Left lung (tissue), 10 donors: ENCODE data around the gene PUDP. TPM values are rescaled to one million over a fixed set of nuclear protein-coding genes. Genes with fewer than 3 reads are reported as not detected.

Source experiments
- ATAC-seq: fragments of 200-7000 bp; cut with Tn5 transposase; one replicate; pipeline ENCODE4 v1.9.1; 2020; ENCODE audit warnings: moderate library complexity
- DNase-seq, 4 donors: peaks; one replicate each; pipeline ENCODE4 v3.0.0-alpha.2; 2013 to 2020
- H3K27ac ChIP-seq, 2 donors: fragments of 200-600 bp; sonication (generic) in 1 of 2; one replicate each; pipeline versions ENCODE4 v1.5.0 to v1.8.0; 2020 to 2021
- H3K27me3 ChIP-seq, 2 donors: fragments of 200-600 bp; sonication (generic) in 1 of 2; one replicate each; pipeline versions ENCODE4 v1.5.0 to v1.8.0; 2020 to 2021
- H3K36me3 ChIP-seq, 2 donors: fragments of 200-600 bp; sonication (generic) in 1 of 2; one replicate each; pipeline versions ENCODE4 v1.5.0 to v1.8.0; 2020 to 2021
- H3K4me1 ChIP-seq, 2 donors: fragments of 200-600 bp; one replicate each; pipeline ENCODE4 v1.8.0; 2021
- H3K4me3 ChIP-seq, 2 donors: fragments of 200-600 bp; sonication (generic) in 1 of 2; one replicate each; pipeline versions ENCODE4 v1.5.0 to v1.8.0; 2020 to 2021; ENCODE audit warnings: mild to moderate bottlenecking in 1 of 2
- H3K9me3 ChIP-seq, 2 donors: fragments of 200-600 bp; sonication (generic) in 1 of 2; one replicate each; pipeline versions ENCODE4 v1.5.0 to v1.8.0; 2020 to 2021
- CTCF ChIP-seq, 2 donors: fragments of 200-600 bp; sonication (generic) in 1 of 2; IDR thresholded peaks; one replicate each; pipeline versions ENCODE4 v1.5.0 to v1.8.0; 2021; ENCODE audit warnings: antibody characterized with exemption in 2 of 2
- intact Hi-C, 2 donors: fragments of 100-400 bp; cut with DNase I; formaldehyde crosslinking; loops; one replicate each; pipeline versions ENCODE4 v1.11.2 to v1.14.2; 2022
- polyA plus RNA-seq, 6 donors: library from polyadenylated mRNA; unstranded; fragments of 120-200 nt; gene quantifications; one replicate each; pipeline ENCODE4 v1.2.1, GENCODE V29; 2013; ENCODE audit not compliant: insufficient read length in 6 of 6
- total RNA-seq, 2 donors: library from RNA; stranded (reverse); fragmentation: NEBNext Ultra II Directional; extraction: Animal tissue kit (Norgen Biotek cat#: 25700); gene quantifications; one replicate each; pipeline ENCODE4 v1.2.1, GENCODE V29; 2021
- donor health status: DM: no; HTN: yes; CAD: no.
- donor health status: DM: no; HTN: no; CAD: no.

Gene PUDP
- total and polyA plus RNA-seq, 8 donors, result 9.8 to 26.1 (median 14.1) TPM

GRCh38 chrX:7076245-7076661 is 71.7 kb downstream of the PUDP start:
- ATAC-seq (no peak), DNase-seq (no peak)
- intact Hi-C loops, result no loop called here
- no peaks in the 10 kb centered on the region for H3K36me3 ChIP-seq
- H3K27ac ChIP-seq, result no peak overlapping the region
- no peak for TF ChIP-seq CTCF (IDR thresholded peaks at IDR 0.05)
- H3K4me1 ChIP-seq, result no peaks in the 10 kb centered on the region
- no peaks in the 10 kb centered on the region for H3K27me3 ChIP-seq
- no peak overlapping the region for H3K4me3 ChIP-seq
- no peaks in the 10 kb centered on the region for H3K9me3 ChIP-seq

GRCh38 chrX:7074908-7075204 is 73.1 kb downstream of the PUDP start:
- H3K4me3 ChIP-seq, result no peak overlapping the region
- DNase-seq, result no peak
- H3K36me3 ChIP-seq, result no peaks in the 10 kb centered on the region
- intact Hi-C loops, result no loop called here
- no peak for TF ChIP-seq CTCF (IDR thresholded peaks at IDR 0.05)
- no peaks in the 10 kb centered on the region for H3K27me3 ChIP-seq
- no peak overlapping the region for H3K27ac ChIP-seq
- ATAC-seq, result no peak
- no peaks in the 10 kb centered on the region for H3K4me1 ChIP-seq
- H3K9me3 ChIP-seq, result no peaks in the 10 kb centered on the region

DNA sequence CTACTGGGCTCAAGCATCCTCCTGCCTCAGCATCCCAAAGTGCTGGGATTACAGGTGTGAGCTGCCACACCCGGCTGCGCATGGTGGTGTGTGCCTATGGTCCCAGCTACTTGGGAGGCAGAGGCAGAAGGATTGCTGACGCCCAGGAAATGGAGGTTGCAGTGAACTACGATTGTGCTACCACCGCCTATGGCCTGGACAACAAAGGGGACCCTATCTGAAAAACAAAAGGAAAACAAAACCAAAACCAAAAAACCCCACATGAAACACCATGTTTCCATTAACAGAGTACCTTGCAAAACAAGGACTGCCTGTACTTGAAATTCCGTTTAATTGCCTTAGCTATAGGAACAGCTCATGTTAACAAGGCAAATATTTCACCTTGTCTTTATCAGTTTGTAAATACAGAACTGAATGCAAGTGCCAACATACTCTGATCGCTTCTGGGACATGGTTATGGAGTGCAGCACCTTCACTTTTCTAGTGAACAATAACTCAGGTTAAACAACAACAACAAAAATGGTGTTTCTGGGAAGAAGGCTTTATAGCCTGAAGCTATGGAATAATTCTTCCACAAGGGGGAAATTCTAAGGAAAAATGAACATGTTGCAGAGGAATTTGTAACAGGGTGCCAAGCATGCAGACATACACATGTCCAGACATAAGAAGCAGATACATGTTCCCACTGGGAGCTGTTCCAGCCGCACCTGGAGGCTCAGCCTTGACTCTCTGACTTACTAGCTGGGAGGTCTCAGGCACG is 73.6 kb downstream of the PUDP start:
- TF ChIP-seq CTCF (IDR thresholded peaks at IDR 0.05), result no peak
- intact Hi-C loops, result no loop called here
- no peaks in the 10 kb centered on the region for H3K9me3 ChIP-seq
- no peak overlapping the region for H3K27ac ChIP-seq
- ATAC-seq, result peak; percentile 63
- no peaks in the 10 kb centered on the region for H3K36me3 ChIP-seq
- no peak for DNase-seq
- no peak overlapping the region for H3K4me3 ChIP-seq
- no peaks in the 10 kb centered on the region for H3K27me3 ChIP-seq
- no peaks in the 10 kb centered on the region for H3K4me1 ChIP-seq

GRCh38 chrX:7073336-7073735 is 74.6 kb downstream of the PUDP start:
- no peak for TF ChIP-seq CTCF (IDR thresholded peaks at IDR 0.05)
- no peaks in the 10 kb centered on the region for H3K36me3 ChIP-seq
- ATAC-seq (peak; percentile 42), DNase-seq (no peak)
- no peak overlapping the region for H3K4me3 ChIP-seq
- intact Hi-C loops, result no loop called here
- H3K27ac ChIP-seq, result no peak overlapping the region
- no peaks in the 10 kb centered on the region for H3K9me3 ChIP-seq
- H3K27me3 ChIP-seq, result no peaks in the 10 kb centered on the region
- no peaks in the 10 kb centered on the region for H3K4me1 ChIP-seq

DNA sequence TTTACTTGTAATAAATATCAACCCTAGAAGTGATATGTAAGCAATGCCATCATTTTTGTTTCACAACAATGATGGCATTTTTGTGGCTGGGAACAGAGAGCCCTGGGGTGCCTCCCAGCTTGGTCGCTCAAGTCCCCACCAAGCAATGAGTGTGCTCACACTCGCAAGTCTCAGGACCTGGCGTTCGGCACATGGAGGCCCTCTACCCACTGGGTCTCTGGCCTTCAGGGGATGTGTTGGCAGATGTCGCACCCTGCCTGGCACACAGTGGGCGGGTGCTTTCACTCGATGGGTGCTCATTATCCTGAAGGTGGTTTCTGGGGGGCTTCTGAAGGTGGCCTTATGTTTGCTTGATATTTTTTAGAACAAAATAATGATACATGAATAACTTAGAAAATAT is 75.1 kb downstream of the PUDP start:
- no peak for TF ChIP-seq CTCF (IDR thresholded peaks at IDR 0.05)

More for the DNA sequence above, 75.1 kb downstream of the PUDP start:
- no peak overlapping the region for H3K27ac ChIP-seq
- DNase-seq, result no peak
- no peak for ATAC-seq
- H3K4me1 ChIP-seq, result no peaks in the 10 kb centered on the region
- H3K27me3 ChIP-seq, result no peaks in the 10 kb centered on the region
- no peak overlapping the region for H3K4me3 ChIP-seq
- intact Hi-C loops, result no loop called here
- H3K9me3 ChIP-seq, result no peaks in the 10 kb centered on the region
- no peaks in the 10 kb centered on the region for H3K36me3 ChIP-seq
